GM21423 (cell line): ENCODE data around the gene APOA4.
"Not testable (repeated sequence)": the region's sequence is repeated elsewhere in the genome, so short reads cannot be mapped to it uniquely, and the experiment has no call there.

Experiments
- ATAC-seq: cut with Tn5 transposase; IDR thresholded peaks from one replicate; pipeline ENCODE4 v1.9.1; 2021; ENCODE audit warnings: mild to moderate bottlenecking, moderate library complexity; ENCODE audit not compliant: unreplicated experiment

The APOA4 gene

DNA sequence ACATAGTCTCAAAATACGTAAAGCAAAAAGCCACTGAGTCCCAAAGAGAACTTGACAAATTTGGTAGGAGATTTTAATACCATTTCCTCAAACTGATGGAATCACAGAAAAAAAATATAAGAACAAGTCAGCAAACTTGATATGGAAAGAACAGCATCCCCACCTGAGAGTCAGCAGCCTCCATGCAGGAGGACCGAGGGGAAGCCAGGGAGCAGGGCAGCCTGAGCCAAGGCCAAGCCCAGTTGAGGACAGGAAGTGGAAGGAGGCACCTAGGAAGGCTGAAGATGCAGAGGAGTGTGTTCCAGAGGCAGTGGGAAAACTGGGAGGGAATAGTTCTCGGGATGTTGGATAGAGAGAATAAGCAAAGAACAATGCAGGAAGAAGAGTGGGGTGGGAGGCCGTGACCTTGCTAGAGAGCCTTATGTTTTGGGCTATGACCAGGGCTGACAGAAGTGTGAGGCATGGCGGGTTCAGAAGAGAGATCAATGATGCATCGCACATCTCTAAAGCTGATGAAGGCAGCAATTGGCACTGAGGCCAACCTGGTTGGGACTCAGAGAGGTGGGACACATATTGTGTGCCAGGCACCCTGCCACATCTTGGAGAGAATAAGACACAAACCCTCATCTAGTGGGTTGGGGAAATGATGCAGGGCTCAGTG is 15.4 kb downstream of the APOA4 start:
- no peak for ATAC-seq

DNA sequence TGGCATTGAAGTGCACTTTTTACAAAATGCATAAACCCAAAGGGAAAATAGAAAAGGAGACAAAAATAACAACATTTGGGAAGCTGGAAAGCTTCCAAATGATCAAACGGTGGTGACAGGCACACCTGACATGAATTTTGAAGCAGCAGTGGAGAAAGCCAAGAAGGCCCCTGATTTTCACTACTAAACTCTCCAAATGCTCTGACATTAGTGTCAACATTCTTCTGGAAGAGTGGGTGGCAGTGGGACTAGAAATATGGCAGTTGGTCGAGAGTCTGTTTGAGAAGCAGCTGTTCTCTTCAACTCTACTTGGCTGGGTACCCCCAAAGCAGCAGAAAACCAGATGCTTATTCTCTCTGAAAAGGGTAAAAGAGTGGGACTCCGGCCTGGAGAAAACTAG is 19.1 kb downstream of the APOA4 start:
- ATAC-seq, result no peak

DNA sequence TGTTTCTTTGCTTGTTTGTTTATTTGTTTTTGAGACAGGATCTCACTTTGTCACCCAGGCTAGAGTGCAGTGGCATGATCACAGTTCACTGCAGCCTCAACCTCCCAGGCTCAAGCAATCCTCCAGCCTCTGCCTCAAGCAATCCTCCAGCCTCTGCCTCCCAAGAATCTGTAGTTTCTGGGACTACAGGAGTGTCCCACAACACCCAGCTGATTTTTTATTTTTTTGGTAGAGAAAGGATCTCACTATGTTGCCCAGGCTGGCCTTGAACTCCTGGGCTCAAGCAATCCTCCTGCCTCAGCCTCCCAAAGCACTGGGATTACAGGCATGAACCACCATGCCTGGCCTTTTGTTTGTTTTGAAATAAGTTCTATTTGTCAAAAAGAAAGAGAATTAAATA is 21.4 kb downstream of the APOA4 start:
- ATAC-seq, result not testable (repeated sequence)

DNA sequence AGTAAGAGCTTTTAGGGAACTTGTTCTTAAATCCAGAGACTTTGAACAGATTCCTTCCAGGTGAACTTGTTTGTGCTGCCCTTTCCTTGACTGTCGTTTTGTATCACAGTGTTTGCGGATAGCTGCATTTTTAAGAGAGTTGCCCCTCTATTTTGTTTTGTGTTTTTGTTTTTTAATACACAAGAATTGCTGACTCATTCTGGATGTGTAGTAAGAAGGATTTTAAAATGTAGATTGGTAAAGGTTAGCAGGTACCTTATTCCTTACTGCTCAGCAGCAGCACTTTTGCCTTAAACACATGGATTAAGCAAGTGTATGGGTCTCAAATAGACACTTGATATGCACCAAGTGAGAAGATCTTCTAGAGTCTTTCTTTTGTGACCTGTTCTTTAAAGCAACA is 22.5 kb downstream of the APOA4 start:
- no peak for ATAC-seq

DNA sequence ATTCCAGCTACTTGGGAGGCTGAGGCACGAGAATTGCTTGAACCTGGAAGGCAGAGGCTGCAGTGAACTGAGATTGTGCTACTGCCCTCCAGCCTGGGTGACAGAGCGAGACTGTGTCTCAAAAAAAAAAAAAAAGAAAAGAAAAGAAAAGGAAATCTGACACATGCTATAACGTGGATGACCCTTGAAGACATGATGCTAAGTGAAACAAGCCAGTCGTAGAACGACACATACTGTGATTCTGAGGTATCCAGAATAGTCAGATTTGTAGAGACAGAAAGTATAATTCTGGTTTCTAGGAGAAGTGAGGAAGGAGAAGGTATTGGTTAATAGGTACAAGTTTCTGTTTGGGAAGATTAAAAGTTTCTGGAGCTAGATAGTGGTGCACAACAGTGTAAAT is 24.7 kb downstream of the APOA4 start:
- ATAC-seq, result no peak

DNA sequence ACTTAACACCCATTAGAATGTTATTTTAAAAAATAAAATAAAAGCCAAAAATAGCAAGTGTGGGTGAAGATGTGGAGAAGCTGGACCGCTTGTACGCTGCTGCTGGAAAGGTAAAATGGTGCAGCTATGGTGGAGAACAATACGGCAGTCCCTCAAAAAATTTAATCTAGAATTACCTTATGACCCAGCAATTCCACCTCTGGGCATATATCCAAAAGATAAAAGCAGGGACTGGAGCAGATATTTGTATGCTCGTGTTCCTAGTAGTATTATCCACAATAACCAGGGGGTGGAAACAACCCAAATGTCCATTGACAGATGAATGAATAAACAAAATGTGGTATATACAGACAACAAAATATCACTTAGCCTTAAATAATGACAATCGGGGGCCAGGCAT is 25.3 kb downstream of the APOA4 start:
- ATAC-seq, result no peak

DNA sequence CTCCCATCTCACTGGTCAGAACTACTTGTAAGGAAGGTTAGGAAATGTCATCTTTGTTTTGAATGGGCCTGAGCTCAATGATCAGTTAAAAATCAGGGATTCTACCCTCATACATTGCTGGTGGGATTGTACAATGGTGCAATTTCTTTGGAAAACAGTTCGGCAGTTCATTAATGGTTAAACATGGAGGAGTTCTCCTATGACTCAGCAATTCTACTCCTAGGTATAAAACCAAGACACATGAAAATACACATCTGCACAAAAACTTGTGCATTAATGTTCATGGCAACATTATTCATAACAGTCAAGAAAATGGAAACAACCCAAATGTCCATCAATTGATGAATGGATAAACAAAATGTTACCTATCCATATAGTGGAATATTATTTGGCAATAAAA is 26.6 kb downstream of the APOA4 start:
- ATAC-seq, result no peak

DNA sequence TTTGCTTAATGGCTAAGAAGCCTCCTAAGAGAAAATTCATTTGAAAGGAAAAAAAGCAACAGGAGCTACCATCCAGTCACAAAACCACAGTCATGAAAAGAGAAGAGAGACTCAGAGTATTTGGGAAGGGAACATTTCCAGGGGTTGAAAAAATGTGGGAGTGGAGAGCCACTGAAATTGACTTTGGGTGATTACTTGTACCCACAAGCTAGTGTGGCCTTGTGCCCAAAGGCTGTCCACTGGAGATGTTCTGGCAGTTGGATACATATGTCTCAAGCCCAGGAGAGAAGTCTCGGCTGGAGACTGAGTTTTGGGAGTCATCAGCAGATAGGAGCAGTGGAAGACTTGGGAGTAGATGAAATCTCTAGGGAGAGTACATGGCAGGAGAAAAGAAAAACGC is 28.3 kb downstream of the APOA4 start:
- no peak for ATAC-seq

DNA sequence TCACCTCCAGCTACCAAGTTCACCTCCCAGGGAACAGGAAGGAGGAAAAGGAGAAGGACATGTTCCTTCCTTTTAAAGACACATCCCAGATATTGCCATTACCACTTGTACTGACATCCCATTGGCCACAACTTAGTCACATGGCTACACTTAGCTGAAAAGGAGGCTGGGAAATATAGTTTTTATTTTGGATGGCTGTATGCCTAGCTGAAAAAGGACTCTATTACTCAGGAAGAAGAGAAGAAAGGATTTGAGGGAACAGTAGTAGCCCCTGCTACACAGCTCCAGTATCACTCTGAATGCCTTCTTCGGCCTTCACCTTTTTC is 29.4 kb downstream of the APOA4 start:
- ATAC-seq, result no peak

DNA sequence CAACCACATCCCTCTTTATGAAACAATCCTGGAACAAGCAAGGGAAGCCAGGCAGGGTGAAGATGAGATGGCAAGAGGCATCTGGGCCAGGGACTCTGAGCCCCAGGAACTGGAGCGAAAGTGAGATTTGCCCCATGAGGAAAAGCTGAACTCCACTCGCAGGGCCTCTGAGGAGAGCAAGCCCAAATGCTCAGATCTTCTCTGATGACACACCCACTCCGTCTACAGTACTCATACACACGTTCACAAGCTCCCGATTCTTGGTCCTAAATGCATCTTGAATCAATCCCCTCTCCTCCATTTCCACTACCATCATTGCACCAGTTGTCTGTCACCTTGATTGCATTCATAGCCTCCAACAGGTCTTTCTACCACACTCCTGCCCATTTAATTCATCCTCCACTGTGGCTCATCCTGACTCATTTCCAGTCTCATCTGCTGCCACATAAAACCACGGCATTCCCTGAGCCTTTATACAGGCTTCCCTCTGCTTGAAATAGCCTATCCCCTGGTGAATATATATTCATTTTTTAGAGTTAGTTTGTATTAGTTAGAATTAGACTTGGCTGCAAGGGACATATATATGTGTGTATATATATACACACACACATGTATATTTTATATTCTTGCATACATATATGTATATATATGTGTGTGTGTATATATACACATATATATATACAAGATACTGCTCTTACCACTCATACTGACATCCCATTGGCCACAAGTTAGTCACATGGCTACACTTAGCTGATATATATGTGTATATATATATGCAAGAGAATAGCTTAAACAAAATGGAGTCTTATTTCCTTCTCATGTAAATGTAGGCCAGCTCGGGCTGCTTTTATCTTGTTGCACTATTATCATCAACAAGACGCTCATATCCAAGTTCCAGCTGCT is 30.0 kb downstream of the APOA4 start:
- ATAC-seq, result no peak

DNA sequence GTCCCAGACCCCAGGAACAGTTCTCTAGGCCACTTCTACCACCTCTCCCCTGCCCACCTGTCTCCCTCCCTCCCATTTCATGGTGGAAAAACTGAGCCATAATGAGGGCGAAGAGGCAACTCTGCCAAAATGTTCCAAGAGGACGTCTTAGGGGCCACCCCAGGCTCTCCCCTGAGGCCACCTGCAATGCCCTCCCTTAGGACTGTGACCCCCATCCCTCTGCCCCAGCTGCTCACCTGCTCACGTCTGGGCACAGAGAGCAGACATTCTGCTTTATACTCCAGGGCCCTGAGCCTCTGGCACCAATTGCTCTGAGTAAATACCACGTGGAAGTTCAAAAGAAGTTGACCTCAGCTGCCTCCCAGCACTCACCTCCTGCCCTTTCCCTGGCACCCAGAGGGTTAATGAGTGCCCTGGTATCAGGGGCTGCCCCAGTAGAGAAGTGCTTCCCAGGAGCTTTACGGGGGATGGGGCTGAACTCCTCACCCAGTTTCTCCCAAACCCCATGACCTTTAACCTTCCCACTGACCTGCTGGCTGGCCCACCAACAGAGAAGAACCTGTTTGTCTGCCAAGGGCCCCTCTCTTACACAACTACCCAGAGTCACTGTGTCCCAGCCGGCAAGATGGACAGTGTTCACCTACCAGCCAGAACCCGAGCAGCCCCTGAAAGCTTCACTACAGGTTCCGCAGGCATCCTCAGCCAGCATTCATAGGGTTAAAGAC is 30.8 kb downstream of the APOA4 start:
- ATAC-seq, result no peak

DNA sequence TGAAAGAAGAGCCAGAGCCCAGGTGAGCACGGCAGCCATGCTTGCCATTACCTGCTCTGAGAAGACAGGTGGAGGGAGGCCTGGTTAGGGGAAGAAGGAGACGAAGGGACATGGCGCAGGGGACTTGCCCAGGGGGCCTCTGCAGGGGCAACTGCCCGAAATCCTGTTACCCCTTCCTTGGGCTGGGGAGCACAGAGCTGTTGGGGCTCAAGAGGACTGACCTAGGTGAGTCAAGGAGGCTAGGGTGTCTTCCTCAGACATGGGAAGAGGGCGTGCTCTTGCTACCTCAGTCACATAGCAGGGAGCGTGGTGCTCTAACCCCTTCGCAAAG is 31.3 kb downstream of the APOA4 start, which contains the start of gene APOA5:
APOA5 (minus strand) TSS at position 67 of the 331 bp plus-strand sequence; CDS start at position 48, 19 bp downstream.
- no peak for ATAC-seq

DNA sequence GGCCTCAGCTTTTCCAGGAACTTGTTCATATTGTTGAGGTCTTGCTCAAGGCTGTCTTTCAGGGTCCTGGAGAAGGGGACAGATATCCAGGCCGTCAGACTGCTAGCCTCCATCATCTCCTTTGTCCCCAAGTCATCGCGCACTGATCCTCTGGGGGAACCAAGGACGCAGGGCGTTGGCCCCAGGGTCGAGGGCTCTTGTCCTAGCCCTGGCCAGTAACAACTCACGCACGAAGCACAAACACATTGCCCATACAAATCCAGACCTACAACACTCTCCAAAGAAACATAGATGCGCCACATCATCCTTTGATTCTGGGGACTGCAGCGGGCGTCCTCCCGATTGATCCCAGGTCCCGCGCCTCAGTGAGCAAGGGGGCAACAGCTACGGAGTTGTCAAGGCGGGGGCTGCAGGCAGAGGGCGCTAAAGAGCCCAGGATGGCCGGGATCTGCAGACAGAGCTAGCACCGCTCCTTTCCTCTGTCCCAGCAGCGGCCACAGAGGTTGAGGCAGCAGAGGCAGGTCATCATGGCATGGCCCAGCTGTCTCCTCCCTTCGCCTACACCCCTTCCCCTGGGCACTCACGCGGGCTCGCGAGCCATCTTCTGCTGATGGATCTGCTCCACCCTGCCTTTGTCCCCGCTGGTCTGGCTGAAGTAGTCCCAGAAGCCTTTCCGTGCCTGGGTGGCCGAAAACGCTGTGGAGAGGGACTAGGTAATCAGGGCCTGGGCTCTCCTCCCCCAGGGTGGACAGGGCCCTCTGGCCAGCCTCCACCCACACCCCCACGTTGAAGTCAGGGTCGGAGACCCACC is 31.9 kb downstream of the APOA4 start:
- no peak for ATAC-seq

DNA sequence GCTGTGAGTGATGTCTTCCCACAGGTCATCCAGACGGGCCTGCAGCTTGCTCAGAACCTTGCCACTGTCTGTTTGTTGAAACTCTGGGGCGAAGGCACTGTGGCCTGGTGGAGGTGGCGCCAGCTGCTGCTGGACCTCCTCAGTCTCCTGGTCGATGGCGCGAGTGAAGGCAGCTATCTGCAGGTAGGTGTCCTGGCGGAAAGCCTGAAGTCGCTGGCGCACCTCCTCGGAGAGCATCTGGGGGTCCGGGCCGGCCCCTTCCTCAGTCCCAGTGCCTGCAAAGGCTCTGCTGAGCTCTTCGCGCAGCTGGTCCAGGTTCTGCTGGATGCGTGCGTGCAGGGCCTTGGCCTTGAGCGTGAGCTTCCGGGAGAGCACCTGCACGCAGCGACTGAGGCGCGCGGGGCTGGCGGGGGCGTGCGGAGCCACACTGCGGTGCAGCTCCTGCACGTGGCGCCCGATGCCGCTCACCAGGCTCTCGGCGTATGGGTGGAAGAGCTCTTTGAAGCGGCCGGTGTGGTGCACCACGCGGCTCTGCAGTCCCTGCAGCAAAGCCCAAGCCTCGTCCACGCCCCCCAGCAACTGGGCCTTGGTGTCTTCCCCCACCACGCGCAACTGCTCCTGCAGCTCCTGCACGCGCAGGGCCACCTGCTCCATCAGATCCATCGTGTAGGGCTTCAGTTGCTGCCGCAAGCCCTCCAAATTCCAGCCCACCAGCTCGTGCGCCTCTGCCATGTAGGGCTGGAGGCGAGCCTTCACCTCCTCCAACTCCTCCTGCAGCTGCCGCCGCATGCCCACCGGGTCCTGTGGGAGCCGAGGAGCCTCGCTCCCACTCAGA is 32.7 kb downstream of the APOA4 start:
- ATAC-seq, result no peak

DNA sequence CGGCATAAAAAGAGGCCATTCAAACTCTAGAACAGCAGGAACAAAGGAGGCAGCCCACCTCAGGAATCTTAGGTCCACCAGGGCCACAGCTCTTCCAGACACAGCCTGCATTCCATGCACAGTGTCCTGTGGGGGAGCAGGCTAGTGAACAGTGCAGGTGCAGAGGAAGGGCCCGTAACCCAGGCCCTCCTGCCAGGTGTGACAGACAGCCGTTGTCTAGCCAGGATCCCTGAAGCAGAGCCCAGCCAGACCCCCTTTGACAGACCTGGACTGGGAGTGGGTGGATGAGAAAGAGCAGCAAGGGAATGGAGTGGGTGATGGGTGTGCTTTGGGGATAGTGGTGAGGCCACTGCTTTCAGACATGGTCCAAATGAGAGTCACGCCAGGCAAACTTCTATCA is 34.1 kb downstream of the APOA4 start:
- no peak for ATAC-seq

DNA sequence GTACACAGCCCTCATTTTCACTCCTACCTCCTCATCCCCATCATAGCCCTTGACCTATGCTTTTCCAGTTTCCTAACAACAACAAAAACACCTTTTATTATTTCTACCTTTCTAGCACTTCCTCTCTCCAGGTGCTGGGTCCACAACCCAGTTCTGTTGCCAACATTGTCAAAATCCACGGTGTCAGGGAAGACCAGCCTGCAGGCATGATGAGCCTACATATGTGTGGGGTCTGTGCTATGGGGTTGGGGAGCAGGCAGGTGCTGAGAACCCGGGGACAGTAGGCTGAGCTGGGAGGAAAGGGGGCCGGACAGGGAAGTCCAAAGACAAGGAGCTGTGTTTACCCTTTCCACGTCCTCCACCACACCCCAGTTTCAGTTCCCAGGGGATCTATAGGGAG is 34.6 kb downstream of the APOA4 start:
- ATAC-seq, result no peak

DNA sequence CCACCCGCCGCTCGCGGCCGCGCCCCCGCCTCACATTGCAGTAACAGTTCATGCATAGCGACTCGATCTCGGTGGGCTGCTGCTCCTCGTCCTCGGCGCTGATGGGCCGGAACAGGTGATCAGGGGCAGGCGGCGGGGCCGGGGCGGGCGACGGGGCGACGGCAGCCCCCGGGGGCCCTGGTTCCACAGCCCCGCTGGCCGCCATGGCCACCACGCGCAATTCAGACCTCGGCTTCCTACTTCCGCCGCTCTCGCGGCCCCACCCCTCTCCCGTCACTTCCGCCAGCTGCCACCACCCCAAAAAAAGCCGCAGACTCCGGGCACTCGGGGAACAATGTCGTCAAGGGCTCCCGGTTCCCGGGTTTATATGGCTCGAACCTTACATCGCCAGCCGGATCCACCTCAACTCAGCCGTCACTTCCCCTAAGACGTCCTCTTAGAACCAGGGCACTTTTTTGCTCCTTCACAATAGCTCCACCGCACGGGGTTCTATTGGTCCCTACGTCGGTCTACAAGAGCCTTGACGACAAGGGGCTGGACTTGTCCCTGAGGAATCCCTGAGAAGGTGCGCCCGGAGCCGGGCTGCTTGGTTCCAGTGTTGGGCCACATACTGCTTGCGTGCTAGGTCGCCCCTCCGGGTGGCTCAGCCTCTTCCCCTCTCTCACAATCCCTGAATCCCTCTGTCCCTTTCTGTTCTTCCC is 35.2 kb downstream of the APOA4 start, which contains the start of gene ZPR1:
ZPR1 (minus strand) TSS at position 238 of the 701 bp plus-strand sequence; CDS start at position 205, 33 bp downstream.
- peak; percentile 87 for ATAC-seq

DNA sequence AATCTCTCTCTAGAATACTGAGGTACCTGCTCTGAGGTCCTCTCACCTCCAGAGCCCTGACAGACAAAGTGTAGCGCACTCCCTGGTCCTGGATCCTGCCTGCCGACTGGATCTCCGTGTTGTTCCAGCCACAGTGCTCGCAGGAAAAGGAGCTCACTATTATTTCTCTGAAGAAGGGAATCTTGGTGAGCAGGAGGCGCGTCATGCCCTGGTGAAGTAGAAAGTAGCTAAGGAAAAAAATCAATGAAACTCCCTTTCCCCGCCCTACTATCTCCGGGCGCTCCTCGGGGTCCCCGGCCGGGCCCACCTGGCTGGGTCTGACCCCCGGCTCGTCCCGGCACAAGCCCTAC is 35.7 kb downstream of the APOA4 start:
- ATAC-seq, result no peak

DNA sequence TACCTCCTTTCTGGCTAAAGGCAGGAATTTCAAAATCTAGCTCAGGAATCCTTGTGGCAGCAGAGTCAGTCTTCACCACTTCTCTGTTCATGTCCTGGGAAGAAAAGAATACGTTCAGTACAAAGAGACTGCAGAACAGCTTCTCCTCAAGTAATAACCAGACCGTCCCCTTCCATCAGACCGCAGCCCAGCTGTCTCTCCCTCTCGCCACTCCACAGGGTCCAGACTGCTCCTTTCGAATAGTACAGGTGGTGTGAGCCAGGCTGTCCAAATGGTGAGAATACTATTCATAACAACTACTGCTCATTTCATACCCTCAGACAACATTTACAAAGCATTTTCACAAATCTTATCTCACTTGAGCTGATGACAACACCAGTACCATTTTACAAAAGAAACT is 36.1 kb downstream of the APOA4 start:
- ATAC-seq, result no peak

DNA sequence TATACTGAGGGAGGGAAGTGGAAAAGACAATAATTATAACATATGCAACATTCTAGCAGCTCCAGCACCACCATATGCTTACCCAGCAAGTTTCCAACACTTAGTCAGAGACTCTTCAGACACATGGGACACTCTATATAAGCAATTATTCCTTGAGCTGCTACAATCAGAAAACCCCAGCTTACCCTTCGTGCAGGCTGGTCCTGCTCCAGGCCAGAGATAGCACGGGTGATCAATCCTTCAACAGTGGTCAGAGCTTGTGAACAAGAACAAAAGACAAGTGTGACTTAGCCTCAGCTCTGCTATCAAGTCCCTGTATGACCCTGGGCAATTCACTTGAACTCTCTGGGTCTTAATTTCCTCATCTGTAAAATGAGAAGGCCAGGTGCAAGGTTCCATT is 36.8 kb downstream of the APOA4 start:
- ATAC-seq, result no peak
